Naive B cell (primary cell): ENCODE data around the gene PPP3CB. TPM values are rescaled to one million over a fixed set of nuclear protein-coding genes. Genes with fewer than 3 reads are reported as not detected.

Experiments used
- ATAC-seq, 2 donors: fragments of 150-1000 bp; cut with Tn5 transposase; 2 replicates each; pipeline ENCODE4 v1.10.0; 2021; ENCODE audit warnings: low read depth in 2 of 2, mild to moderate bottlenecking in 2 of 2, moderate library complexity in 2 of 2
- DNase-seq: peaks from one replicate; pipeline ENCODE4 v3.0.0; 2022
- H3K27ac Mint-ChIP-seq, 6 donors: one replicate each; pipeline ENCODE4 v1.8.0; 2020 to 2022; ENCODE audit warnings: mild to moderate bottlenecking in 6 of 6, mixed read lengths in 6 of 6, moderate library complexity in 5 of 6, inconsistent platforms in 2 of 6
- H3K27me3 Mint-ChIP-seq, 3 donors: one replicate each; pipeline ENCODE4 v1.8.0; 2021 to 2022; ENCODE audit warnings: mixed read lengths in 3 of 3, mild to moderate bottlenecking in 1 of 3
- H3K36me3 Mint-ChIP-seq, 2 donors: one replicate each; pipeline ENCODE4 v1.8.0; 2020 to 2022; ENCODE audit warnings: mixed read lengths in 2 of 2, inconsistent platforms in 1 of 2, mild to moderate bottlenecking in 1 of 2
- H3K4me1 Mint-ChIP-seq, 3 donors: one replicate each; pipeline ENCODE4 v1.8.0; 2020 to 2022; ENCODE audit warnings: mixed read lengths in 3 of 3, inconsistent platforms in 1 of 3, mild to moderate bottlenecking in 1 of 3, moderate library complexity in 1 of 3
- H3K4me3 Mint-ChIP-seq, 8 donors: one replicate each; pipeline ENCODE4 v1.8.0; 2020 to 2022; ENCODE audit warnings: mild to moderate bottlenecking in 8 of 8, mixed read lengths in 8 of 8, moderate library complexity in 8 of 8, inconsistent platforms in 2 of 8
- H3K9me3 Mint-ChIP-seq, 7 donors: one replicate each; pipeline ENCODE4 v1.8.0; 2020 to 2022; ENCODE audit warnings: mixed read lengths in 7 of 7, mild to moderate bottlenecking in 5 of 7, inconsistent platforms in 2 of 7, moderate library complexity in 1 of 7
- polyA plus RNA-seq, 6 donors: library from polyadenylated mRNA; unstranded; fragments of 300-500 nt; fragmentation: Illumina TruSeq; gene quantifications; one replicate each; pipeline ENCODE4 v1.2.3, GENCODE V29; 2021; ENCODE audit warnings: low read depth in 6 of 6

PPP3CB gene
- polyA plus RNA-seq, 6 donors from 2014 or later: 4.6 to 8.0 (median 6.3) TPM

- ATAC-seq: no peak
- no peaks in the 10 kb centered on the region for H3K27me3 Mint-ChIP-seq
- H3K4me1 Mint-ChIP-seq: peaks cover 8 to 14% (median 8%) of the 10 kb centered on the region in 3 donors
- H3K36me3 Mint-ChIP-seq: peaks cover 13 to 26% of the 10 kb centered on the region in 2 donors
- no peaks in the 10 kb centered on the region for H3K9me3 Mint-ChIP-seq
- no peak overlapping the region for H3K27ac Mint-ChIP-seq
- H3K4me3 Mint-ChIP-seq: no peak overlapping the region
- DNase-seq: no peak
Observed at GRCh38 chr10:73465978-73466726, 29.7 kb downstream of the PPP3CB start.

GRCh38 chr10:73460897-73461296 lies 34.9 kb downstream of the PPP3CB start:
- DNase-seq: no peak
- Mint-ChIP-seq H3K4me3 (no peak overlapping the region), H3K27me3 (no peaks in the 10 kb centered on the region), H3K4me1 (peaks cover 0 to 9% (median 5%) of the 10 kb centered on the region in 3 donors), H3K9me3 (no peaks in the 10 kb centered on the region), H3K36me3 (peaks cover 6 to 21% of the 10 kb centered on the region in 2 donors), H3K27ac (no peak overlapping the region)
- no peak for ATAC-seq

GRCh38 chr10:73459683-73460314 lies 36.0 kb downstream of the PPP3CB start:
- no peak for ATAC-seq
- peak overlapping the region in 5 of 6 donors; percentile 19 to 52 (median 32) for H3K27ac Mint-ChIP-seq

GRCh38 chr10:73456187-73456890 lies 39.5 kb downstream of the PPP3CB start:
- H3K4me1 Mint-ChIP-seq: peaks cover 0 to 7% (median 5%) of the 10 kb centered on the region in 3 donors
- DNase-seq (no peak), ATAC-seq (no peak)
- no peaks in the 10 kb centered on the region for H3K27me3 Mint-ChIP-seq
- no peak overlapping the region for H3K27ac Mint-ChIP-seq
- H3K9me3 Mint-ChIP-seq: no peaks in the 10 kb centered on the region
- peaks cover 0 to 18% of the 10 kb centered on the region in 2 donors for H3K36me3 Mint-ChIP-seq
- no peak overlapping the region for H3K4me3 Mint-ChIP-seq

More at GRCh38 chr10:73459683-73460314, 36.0 kb downstream of the PPP3CB start:
- peaks cover 0 to 13% (median 5%) of the 10 kb centered on the region in 3 donors for H3K4me1 Mint-ChIP-seq
- no peak overlapping the region for H3K4me3 Mint-ChIP-seq
- peaks cover 6 to 18% of the 10 kb centered on the region in 2 donors for H3K36me3 Mint-ChIP-seq
- no peak for DNase-seq
- H3K9me3 Mint-ChIP-seq: no peaks in the 10 kb centered on the region
- no peaks in the 10 kb centered on the region for H3K27me3 Mint-ChIP-seq

- ATAC-seq: no peak
- H3K4me1 Mint-ChIP-seq: peaks cover 5 to 10% (median 6%) of the 10 kb centered on the region in 3 donors
- H3K4me3 Mint-ChIP-seq: no peak overlapping the region
- H3K27me3 Mint-ChIP-seq: no peaks in the 10 kb centered on the region
- H3K36me3 Mint-ChIP-seq: peaks cover 0 to 2% of the 10 kb centered on the region in 2 donors
- peak overlapping the region in 2 of 6 donors; percentile 1 to 46 for H3K27ac Mint-ChIP-seq
- no peaks in the 10 kb centered on the region for H3K9me3 Mint-ChIP-seq
- no peak for DNase-seq
Observed at GRCh38 chr10:73449113-73449512, 46.7 kb downstream of the PPP3CB start.

GRCh38 chr10:73448384-73448783 lies 47.4 kb downstream of the PPP3CB start:
- Mint-ChIP-seq H3K4me3 (no peak overlapping the region), H3K27ac (peak overlapping the region in 3 of 6 donors; percentile 43 to 53 (median 46)), H3K36me3 (peaks cover 0 to 5% of the 10 kb centered on the region in 2 donors), H3K9me3 (no peaks in the 10 kb centered on the region), H3K4me1 (peaks cover 5 to 10% (median 6%) of the 10 kb centered on the region in 3 donors), H3K27me3 (no peaks in the 10 kb centered on the region)
- ATAC-seq (no peak), DNase-seq (no peak)

- H3K27ac Mint-ChIP-seq: no peak overlapping the region
- H3K4me3 Mint-ChIP-seq: no peak overlapping the region
- H3K36me3 Mint-ChIP-seq: peaks cover 0 to 5% of the 10 kb centered on the region in 2 donors
- DNase-seq (no peak), ATAC-seq (no peak)
- H3K27me3 Mint-ChIP-seq: no peaks in the 10 kb centered on the region
- peaks cover 5 to 10% (median 6%) of the 10 kb centered on the region in 3 donors for H3K4me1 Mint-ChIP-seq
- no peaks in the 10 kb centered on the region for H3K9me3 Mint-ChIP-seq
Observed at GRCh38 chr10:73446926-73447325, 48.9 kb downstream of the PPP3CB start.

- Mint-ChIP-seq H3K4me1 (peaks cover 0 to 6% (median 5%) of the 10 kb centered on the region in 3 donors), H3K27ac (no peak overlapping the region), H3K4me3 (no peak overlapping the region), H3K36me3 (peaks cover 0 to 10% of the 10 kb centered on the region in 2 donors), H3K27me3 (no peaks in the 10 kb centered on the region), H3K9me3 (no peaks in the 10 kb centered on the region)
- DNase-seq (no peak), ATAC-seq (no peak)
Observed at GRCh38 chr10:73444457-73444856, 51.4 kb downstream of the PPP3CB start.

- Mint-ChIP-seq H3K9me3 (no peaks in the 10 kb centered on the region), H3K36me3 (peaks cover 0 to 19% of the 10 kb centered on the region in 2 donors), H3K4me1 (peaks cover 0 to 3% (median 0%) of the 10 kb centered on the region in 3 donors), H3K27ac (peak overlapping the region in 1 of 6 donors; percentile 7), H3K27me3 (no peaks in the 10 kb centered on the region), H3K4me3 (no peak overlapping the region)
- DNase-seq: no peak
- no peak for ATAC-seq
Observed at GRCh38 chr10:73439605-73440312, 56.1 kb downstream of the PPP3CB start.

- H3K36me3 Mint-ChIP-seq: peaks cover 0 to 19% of the 10 kb centered on the region in 2 donors
- no peaks in the 10 kb centered on the region for H3K27me3 Mint-ChIP-seq
- H3K9me3 Mint-ChIP-seq: no peaks in the 10 kb centered on the region
- no peak overlapping the region for H3K4me3 Mint-ChIP-seq
- H3K4me1 Mint-ChIP-seq: no peaks in the 10 kb centered on the region
- ATAC-seq (no peak), DNase-seq (no peak)
- H3K27ac Mint-ChIP-seq: no peak overlapping the region
Observed at GRCh38 chr10:73439055-73439454, 56.8 kb downstream of the PPP3CB start.

GRCh38 chr10:73433538-73433867 lies 62.3 kb downstream of the PPP3CB start, which contains the start of gene MSS51:
MSS51 (minus strand) TSS chr10:73433561; CDS start chr10:73428284, 5,277 bp downstream.
- Mint-ChIP-seq H3K4me1 (no peaks in the 10 kb centered on the region), H3K36me3 (peaks cover 0 to 10% of the 10 kb centered on the region in 2 donors), H3K4me3 (peak within 1 kb of the TSS in 1 of 8 donors; percentile 37), H3K9me3 (no peaks in the 10 kb centered on the region), H3K27ac (peak within 1 kb of the TSS in 3 of 6 donors; percentile 29 to 74 (median 57)), H3K27me3 (no peaks in the 10 kb centered on the region)
- DNase-seq (no peak), ATAC-seq (no peak)

- DNase-seq: no peak
- H3K4me3 Mint-ChIP-seq: no peak overlapping the region
- peak overlapping the region in 2 of 6 donors; percentile 57 to 74 for H3K27ac Mint-ChIP-seq
- H3K27me3 Mint-ChIP-seq: no peaks in the 10 kb centered on the region
- peaks cover 0 to 10% of the 10 kb centered on the region in 2 donors for H3K36me3 Mint-ChIP-seq
- no peaks in the 10 kb centered on the region for H3K9me3 Mint-ChIP-seq
- ATAC-seq: no peak
- no peaks in the 10 kb centered on the region for H3K4me1 Mint-ChIP-seq
Observed at GRCh38 chr10:73432646-73433537, 62.9 kb downstream of the PPP3CB start.
